PC-3 (cell line): ENCODE data around the gene ANKRD40. TPM values are rescaled to one million over a fixed set of nuclear protein-coding genes. Genes with fewer than 3 reads are reported as not detected.

ENCODE experiments used
- ATAC-seq: fragments of 200-7000 bp; cut with Tn5 transposase; 2 replicates; pipeline ENCODE4 v1.9.1; 2020; ENCODE audit warnings: mild to moderate bottlenecking, moderate library complexity
- Bru-seq: library from RNA; stranded (reverse); fragments of 400-500 nt; gene quantifications from one replicate; lab custom pipeline; 2021; lab: Mats Ljungman, UMichigan
- BruChase-seq, 2 experiments: library from RNA; stranded (reverse); fragments of 400-500 nt; gene quantifications; one replicate each; lab custom pipeline; 2021; lab: Mats Ljungman, UMichigan
- BruUV-seq: library from RNA; stranded (reverse); fragments of 400-500 nt; replicated peaks from 2 replicates; lab custom pipeline; 2021; lab: Mats Ljungman, UMichigan
- CTCF ChIA-PET: fragments of 300-600 bp; sonication (Branson Sonifier 250); formaldehyde crosslinking; loops from one replicate; lab custom pipeline; 2022; ENCODE audit warnings: antibody characterized with exemption; lab: Charles Lee
- POLR2A ChIA-PET: fragments of 300-600 bp; sonication (Branson Sonifier 250); formaldehyde crosslinking; loops from one replicate; lab custom pipeline; 2022; ENCODE audit warnings: antibody characterized with exemption; ENCODE audit not compliant: unreplicated experiment; lab: Charles Lee
- DNase-seq: peaks from one replicate; pipeline ENCODE4 v3.0.0-alpha.2; 2015
- H2AFZ ChIP-seq: fragments of 300-600 bp; sonication (generic); 2 replicates; pipeline ENCODE4 v1.6.0; 2016; ENCODE audit warnings: antibody characterized with exemption, low read length
- H3F3A ChIP-seq: fragments of 300-600 bp; sonication (generic); one replicate; pipeline ENCODE4 v1.6.0; 2017; ENCODE audit warnings: antibody characterized with exemption, low read length, control low read depth, mild to moderate bottlenecking; ENCODE audit not compliant: unreplicated experiment
- H3K27ac ChIP-seq: fragments of 300-600 bp; sonication (generic); 2 replicates; pipeline ENCODE4 v1.5.1; 2016; ENCODE audit warnings: mild to moderate bottlenecking, low read length
- H3K27me3 ChIP-seq: fragments of 300-600 bp; sonication (generic); 2 replicates; pipeline ENCODE4 v1.6.1; 2016; ENCODE audit warnings: low read length, mixed read lengths
- H3K36me3 ChIP-seq: fragments of 300-600 bp; sonication (generic); 2 replicates; pipeline ENCODE4 v1.6.1; 2016; ENCODE audit warnings: low read depth, mixed run types, low read length, mixed read lengths
- H3K4me1 ChIP-seq: fragments of 300-600 bp; sonication (generic); 2 replicates; pipeline ENCODE4 v1.5.1; 2016; ENCODE audit warnings: low read length; ENCODE audit not compliant: insufficient read depth
- H3K4me2 ChIP-seq: fragments of 300-600 bp; sonication (generic); 2 replicates; pipeline ENCODE4 v1.6.0; 2016; ENCODE audit warnings: low read length
- H3K4me3 ChIP-seq: fragments of 300-600 bp; sonication (generic); 2 replicates; pipeline ENCODE4 v1.5.1; 2016; ENCODE audit warnings: mild to moderate bottlenecking, low read length, mixed read lengths
- H3K79me2 ChIP-seq: fragments of 300-600 bp; sonication (generic); 2 replicates; pipeline ENCODE4 v1.6.1; 2017; ENCODE audit warnings: low read length, mixed read lengths
- H3K9ac ChIP-seq: fragments of 300-600 bp; sonication (generic); 2 replicates; pipeline ENCODE4 v1.6.0; 2016; ENCODE audit warnings: mild to moderate bottlenecking, low read length
- H3K9me2 ChIP-seq: fragments of 300-600 bp; sonication (generic); replicated peaks from 2 replicates; pipeline ENCODE4 v1.6.1; 2016; ENCODE audit warnings: mixed run types, low read length, mixed read lengths
- H3K9me3 ChIP-seq: fragments of 300-600 bp; sonication (generic); 2 replicates; pipeline ENCODE4 v1.6.1; 2016; ENCODE audit warnings: low read length, mixed read lengths
- H4K20me1 ChIP-seq: fragments of 300-600 bp; sonication (generic); 2 replicates; pipeline ENCODE4 v1.6.1; 2016; ENCODE audit warnings: low read length, mixed read lengths
- EZH2 ChIP-seq: fragments of 300-600 bp; sonication (generic); IDR thresholded peaks from one replicate; pipeline ENCODE4 v1.6.1; 2017; ENCODE audit warnings: antibody characterized with exemption, mild to moderate bottlenecking, low read length; ENCODE audit not compliant: unreplicated experiment
- EZH2phosphoT487 ChIP-seq: fragments of 300-600 bp; sonication (generic); IDR thresholded peaks from 2 replicates; pipeline ENCODE4 v1.6.1; 2018; ENCODE audit warnings: mild to moderate bottlenecking, antibody characterized with exemption, low read length, borderline replicate concordance
- intact Hi-C: fragments of 100-400 bp; cut with micrococcal nuclease; formaldehyde crosslinking; loops from 2 replicates; pipeline ENCODE4 v1.9.0; 2023
- long read RNA-seq: library from polyadenylated mRNA; unstranded; transcript quantifications from one replicate; pipeline ENCODE4 v2.0.0, GENCODE V29; 2021; ENCODE audit not compliant: unreplicated experiment
- total RNA-seq: library from RNA; depleted of rRNA; stranded (reverse); fragments of >200 nt; gene quantifications from 2 replicates; pipeline ENCODE4 v1.2.3, GENCODE V29; 2014; rRNA removed
- TF ChIP-seq, protein P1 (sequence below): fragments of 300-600 bp; sonication (generic); conservative IDR thresholded peaks from 2 replicates; pipeline ENCODE4 v1.5.1; 2017; ENCODE audit warnings: antibody characterized with exemption, low read depth, mild to moderate bottlenecking, low read length

The ANKRD40 gene, protein sequence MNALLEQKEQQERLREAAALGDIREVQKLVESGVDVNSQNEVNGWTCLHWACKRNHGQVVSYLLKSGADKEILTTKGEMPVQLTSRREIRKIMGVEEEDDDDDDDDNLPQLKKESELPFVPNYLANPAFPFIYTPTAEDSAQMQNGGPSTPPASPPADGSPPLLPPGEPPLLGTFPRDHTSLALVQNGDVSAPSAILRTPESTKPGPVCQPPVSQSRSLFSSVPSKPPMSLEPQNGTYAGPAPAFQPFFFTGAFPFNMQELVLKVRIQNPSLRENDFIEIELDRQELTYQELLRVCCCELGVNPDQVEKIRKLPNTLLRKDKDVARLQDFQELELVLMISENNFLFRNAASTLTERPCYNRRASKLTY
- 44.2 and 44.3 TPM in 2 replicates for total RNA-seq
- percentile 94 among the genes with signal in this experiment for Bru-seq, nascent RNA
- BruChase-seq, experiment 1, labeled RNA remaining after a 6-hour chase: percentile 99 among the genes with signal in this experiment
- BruChase-seq, experiment 2, labeled RNA remaining after a 2-hour chase: percentile 98 among the genes with signal in this experiment
- long read RNA-seq, full-length matches to known transcripts: 71 of 126 reads
- long read RNA-seq, partial matches to known transcripts: 54 of 126 reads
- long read RNA-seq, other reads (novel, unspliced or antisense): 1 of 126 reads

DNA sequence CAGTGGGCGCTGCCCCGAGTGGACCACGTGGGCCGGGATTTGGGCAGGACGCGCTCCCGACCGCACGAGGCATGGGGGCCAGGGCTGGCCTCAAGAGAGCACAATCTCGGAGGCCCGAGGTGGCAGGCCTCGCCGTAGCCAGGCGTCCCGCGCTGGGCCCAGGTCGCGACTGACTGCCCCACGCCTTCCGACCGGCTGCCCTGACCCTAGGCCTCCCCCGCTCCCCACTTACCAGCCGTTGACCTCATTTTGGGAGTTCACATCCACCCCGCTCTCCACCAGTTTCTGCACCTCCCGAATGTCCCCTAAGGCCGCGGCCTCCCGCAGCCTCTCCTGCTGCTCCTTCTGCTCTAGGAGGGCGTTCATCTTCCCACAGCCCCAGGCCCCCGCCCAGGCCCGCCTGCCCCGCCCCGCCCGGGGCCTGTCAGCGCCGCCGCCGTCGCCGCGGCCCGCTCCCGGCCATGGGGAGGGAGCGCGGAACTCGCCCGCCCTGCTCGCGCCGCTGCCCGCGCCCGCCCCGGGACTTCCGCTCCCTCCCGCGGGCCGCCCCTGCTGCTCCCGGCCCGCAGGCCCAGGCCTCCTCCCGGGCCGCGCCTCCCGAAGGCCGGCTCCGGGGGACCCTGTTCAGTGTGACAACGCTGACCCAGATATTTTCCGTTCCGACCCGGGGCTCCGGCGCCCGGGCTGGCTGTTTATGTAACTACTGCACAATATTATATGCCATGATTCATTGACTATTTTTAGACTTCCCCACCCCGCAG is at the start of gene ANKRD40:
ANKRD40 (minus strand) TSS at position 626 of the 761 bp plus-strand sequence; CDS start at position 366, 260 bp downstream.
- Histone ChIP-seq H3K4me1 (peaks cover 23% of the 10 kb centered on the region), H3K4me3 (peak within 1 kb of the TSS; percentile 82), H3F3A (no peaks in the 10 kb centered on the region), H3K36me3 (peaks cover 14% of the 10 kb centered on the region), H4K20me1 (no peaks in the 10 kb centered on the region), H3K9ac (peak within 1 kb of the TSS; percentile 97), H2AFZ (peak within 1 kb of the TSS; percentile 68), H3K27ac (peak within 1 kb of the TSS; percentile 84), H3K9me3 (no peaks in the 10 kb centered on the region), H3K27me3 (no peaks in the 10 kb centered on the region), H3K9me2 (no peaks in the 10 kb centered on the region), H3K4me2 (peak within 1 kb of the TSS; percentile 93), H3K79me2 (peaks cover 66% of the 10 kb centered on the region)
- BruUV-seq: TSS peak; percentile 53
- POLR2A ChIA-PET: interaction anchor here (0.5 to 1.1 kb wide), 6 partner anchors 12 to 349 kb away, joined by 3 to 11 read pairs (median 4); partner anchors contain the start of genes LUC7L3 and TOB1
- intact Hi-C loops: loop anchor here (1.0 kb wide), 1 partner anchor 12 kb away; the partner anchor contains the start of gene LUC7L3
- TF ChIP-seq, protein P1, sequence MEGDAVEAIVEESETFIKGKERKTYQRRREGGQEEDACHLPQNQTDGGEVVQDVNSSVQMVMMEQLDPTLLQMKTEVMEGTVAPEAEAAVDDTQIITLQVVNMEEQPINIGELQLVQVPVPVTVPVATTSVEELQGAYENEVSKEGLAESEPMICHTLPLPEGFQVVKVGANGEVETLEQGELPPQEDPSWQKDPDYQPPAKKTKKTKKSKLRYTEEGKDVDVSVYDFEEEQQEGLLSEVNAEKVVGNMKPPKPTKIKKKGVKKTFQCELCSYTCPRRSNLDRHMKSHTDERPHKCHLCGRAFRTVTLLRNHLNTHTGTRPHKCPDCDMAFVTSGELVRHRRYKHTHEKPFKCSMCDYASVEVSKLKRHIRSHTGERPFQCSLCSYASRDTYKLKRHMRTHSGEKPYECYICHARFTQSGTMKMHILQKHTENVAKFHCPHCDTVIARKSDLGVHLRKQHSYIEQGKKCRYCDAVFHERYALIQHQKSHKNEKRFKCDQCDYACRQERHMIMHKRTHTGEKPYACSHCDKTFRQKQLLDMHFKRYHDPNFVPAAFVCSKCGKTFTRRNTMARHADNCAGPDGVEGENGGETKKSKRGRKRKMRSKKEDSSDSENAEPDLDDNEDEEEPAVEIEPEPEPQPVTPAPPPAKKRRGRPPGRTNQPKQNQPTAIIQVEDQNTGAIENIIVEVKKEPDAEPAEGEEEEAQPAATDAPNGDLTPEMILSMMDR: no peak
- no peak for TF ChIP-seq EZH2
- no peak for TF ChIP-seq EZH2phosphoT487
- ATAC-seq (peak; percentile 71), DNase-seq (peak; percentile 98)
- CTCF ChIA-PET: interaction anchor here (0.5 kb wide), 1 partner anchor 12 kb away, joined by 3 read pairs; no protein-coding TSS in a partner anchor

- H3K4me2 ChIP-seq: no peak overlapping the region
- H3F3A ChIP-seq: peaks cover 3% of the 10 kb centered on the region
- H2AFZ ChIP-seq: no peak overlapping the region
- ATAC-seq (no peak), DNase-seq (no peak)
- no peaks in the 10 kb centered on the region for H3K9me2 ChIP-seq
- no peaks in the 10 kb centered on the region for H3K9me3 ChIP-seq
- no peak overlapping the region for H3K4me3 ChIP-seq
- CTCF ChIA-PET: no interaction called here
- H3K9ac ChIP-seq: no peak overlapping the region
- H3K36me3 ChIP-seq: peaks cover 60% of the 10 kb centered on the region
- no TSS peak for BruUV-seq
- POLR2A ChIA-PET: no interaction called here
- no peaks in the 10 kb centered on the region for H3K79me2 ChIP-seq
- TF ChIP-seq, protein P1: no peak
- TF ChIP-seq EZH2 (no peak), EZH2phosphoT487 (no peak)
- no peaks in the 10 kb centered on the region for H3K4me1 ChIP-seq
- no peaks in the 10 kb centered on the region for H4K20me1 ChIP-seq
- H3K27ac ChIP-seq: no peak overlapping the region
- H3K27me3 ChIP-seq: no peaks in the 10 kb centered on the region
- intact Hi-C loops: no loop called here
Measured at GRCh38 chr17:50754521-50754920, 46.8 kb upstream of the ANKRD40 start.
